BJ (cell line): Measurements from ENCODE around the gene RNF212. TPM values are rescaled to one million over a fixed set of nuclear protein-coding genes. Genes with fewer than 3 reads are reported as not detected.

Experiments
- CTCF ChIA-PET: fragments of 350-600 bp; formaldehyde crosslinking; extraction: SDS; loops from one replicate; lab custom pipeline; 2021; ENCODE audit warnings: antibody characterized with exemption, inconsistent platforms; lab: Yijun Ruan, JAX
- POLR2A ChIA-PET: fragments of 300-600 bp; sonication (Branson Sonifier 250); formaldehyde crosslinking; extraction: SDS; loops from one replicate; lab custom pipeline; 2021; ENCODE audit warnings: antibody characterized with exemption; lab: Charles Lee
- DNase-seq: peaks from one replicate; pipeline ENCODE4 v3.0.0-alpha.2; 2011; ENCODE audit warnings: low read depth
- H3K27me3 ChIP-seq: 2 replicates; pipeline ENCODE4 v1.6.0; 2011; ENCODE audit warnings: low read length; ENCODE audit not compliant: control insufficient read depth, insufficient read depth
- H3K36me3 ChIP-seq: 2 replicates; pipeline ENCODE4 v1.5.1; 2011; ENCODE audit warnings: low read length; ENCODE audit not compliant: control insufficient read depth, insufficient read depth
- H3K4me3 ChIP-seq: 2 replicates; pipeline ENCODE4 v1.5.1; 2011; ENCODE audit warnings: low read depth, mild to moderate bottlenecking, control low read depth, low read length
- polyA plus RNA-seq: library from polyadenylated mRNA; depleted of rRNA; stranded (reverse); fragments of >200 nt; gene quantifications from 2 replicates; pipeline ENCODE4 v1.2.3, GENCODE V29; 2011
- TF ChIP-seq, protein P1 (sequence below): IDR thresholded peaks from 2 replicates; pipeline ENCODE4 v1.5.1; 2011; ENCODE audit warnings: low read depth, mild to moderate bottlenecking, control low read depth, inconsistent platforms, low read length, moderate library complexity; ENCODE audit not compliant: insufficient read depth

RNF212 gene
- polyA plus RNA-seq, 1 experiment = 2.9 TPM

DNA sequence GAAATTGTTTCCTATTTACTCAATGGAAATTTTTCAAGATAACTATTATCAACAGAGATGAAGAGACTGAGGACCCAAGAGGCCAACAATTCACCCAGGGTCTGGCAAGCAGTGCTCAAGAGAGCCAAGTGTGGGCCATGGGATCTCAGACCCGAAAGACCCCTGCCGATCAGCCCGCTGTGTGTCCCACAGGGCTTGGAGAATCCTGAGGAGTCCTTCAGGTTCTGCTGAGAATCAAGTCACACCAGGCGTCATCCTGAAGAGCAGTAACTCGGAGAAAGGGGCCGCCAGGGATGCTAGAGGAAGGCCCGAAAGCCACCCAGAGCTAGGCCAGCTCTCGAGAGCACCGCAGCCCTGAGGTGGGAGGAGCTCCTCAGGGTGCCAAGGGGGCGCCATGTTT, 53.2 kb downstream of the RNF212 start:
- no peak overlapping the region for H3K4me3 ChIP-seq
- no peaks in the 10 kb centered on the region for H3K36me3 ChIP-seq
- ChIA-PET POLR2A (no interaction called here), CTCF (interaction anchor here (1.0 kb wide), 1 partner anchor 13 kb away, joined by 3 read pairs; no protein-coding TSS in a partner anchor)
- TF ChIP-seq, protein P1, sequence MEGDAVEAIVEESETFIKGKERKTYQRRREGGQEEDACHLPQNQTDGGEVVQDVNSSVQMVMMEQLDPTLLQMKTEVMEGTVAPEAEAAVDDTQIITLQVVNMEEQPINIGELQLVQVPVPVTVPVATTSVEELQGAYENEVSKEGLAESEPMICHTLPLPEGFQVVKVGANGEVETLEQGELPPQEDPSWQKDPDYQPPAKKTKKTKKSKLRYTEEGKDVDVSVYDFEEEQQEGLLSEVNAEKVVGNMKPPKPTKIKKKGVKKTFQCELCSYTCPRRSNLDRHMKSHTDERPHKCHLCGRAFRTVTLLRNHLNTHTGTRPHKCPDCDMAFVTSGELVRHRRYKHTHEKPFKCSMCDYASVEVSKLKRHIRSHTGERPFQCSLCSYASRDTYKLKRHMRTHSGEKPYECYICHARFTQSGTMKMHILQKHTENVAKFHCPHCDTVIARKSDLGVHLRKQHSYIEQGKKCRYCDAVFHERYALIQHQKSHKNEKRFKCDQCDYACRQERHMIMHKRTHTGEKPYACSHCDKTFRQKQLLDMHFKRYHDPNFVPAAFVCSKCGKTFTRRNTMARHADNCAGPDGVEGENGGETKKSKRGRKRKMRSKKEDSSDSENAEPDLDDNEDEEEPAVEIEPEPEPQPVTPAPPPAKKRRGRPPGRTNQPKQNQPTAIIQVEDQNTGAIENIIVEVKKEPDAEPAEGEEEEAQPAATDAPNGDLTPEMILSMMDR = no peak
- H3K27me3 ChIP-seq = peaks cover 17% of the 10 kb centered on the region
- DNase-seq = no peak

- TF ChIP-seq, protein P1 = no peak
- H3K4me3 ChIP-seq = no peak overlapping the region
- DNase-seq = no peak
- CTCF ChIA-PET = interaction anchor here (1.0 kb wide), 1 partner anchor 15 kb away, joined by 3 read pairs; no protein-coding TSS in a partner anchor
- no peaks in the 10 kb centered on the region for H3K36me3 ChIP-seq
- peaks cover 19% of the 10 kb centered on the region for H3K27me3 ChIP-seq
- POLR2A ChIA-PET = no interaction called here
Observed at GRCh38 chr4:1058997-1059665, 54.2 kb downstream of the RNF212 start.

DNA sequence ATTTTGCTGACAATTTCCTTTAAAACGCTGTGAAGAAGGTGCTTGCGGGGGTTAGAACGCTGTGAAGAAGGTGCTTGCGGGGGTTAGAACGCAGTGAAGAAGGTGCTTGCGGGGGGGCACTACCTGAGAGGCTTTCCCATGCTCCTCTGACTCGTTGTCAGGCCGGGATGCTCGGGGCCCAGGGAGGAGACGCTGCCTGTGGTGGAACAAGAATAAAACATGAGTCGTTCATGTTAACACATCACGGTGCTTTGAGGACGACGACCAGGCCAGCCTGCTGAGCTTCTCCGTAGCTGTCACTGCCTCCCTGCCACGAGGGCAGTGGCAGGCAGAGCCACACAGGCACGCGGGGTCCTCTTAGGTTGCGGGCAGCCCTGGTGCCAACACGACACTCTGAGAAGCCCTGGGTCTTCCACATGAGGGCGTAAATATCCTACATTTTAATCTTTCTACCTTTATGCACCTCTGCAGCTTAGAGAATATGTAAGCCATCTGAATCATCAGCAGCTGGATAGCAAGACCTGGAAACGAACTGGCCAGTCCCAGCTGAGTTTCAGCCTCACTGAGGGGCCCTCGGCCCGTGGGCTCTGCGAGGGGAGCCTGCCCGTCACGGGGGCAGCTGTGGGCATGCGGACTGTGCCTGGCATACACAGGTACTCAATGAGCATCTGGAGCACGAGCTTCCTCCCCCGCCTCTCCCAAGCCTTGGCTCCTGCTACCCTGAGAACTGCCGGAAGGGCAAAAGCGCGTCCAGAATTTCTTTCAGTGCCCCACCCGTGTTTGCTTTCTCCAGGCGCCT, 55.0 kb downstream of the RNF212 start:
- DNase-seq = no peak
- H3K4me3 ChIP-seq = no peak overlapping the region
- POLR2A ChIA-PET = no interaction called here
- H3K27me3 ChIP-seq = peaks cover 23% of the 10 kb centered on the region
- TF ChIP-seq, protein P1 = no peak
- CTCF ChIA-PET = interaction anchor here (1.0 kb wide), 1 partner anchor 16 kb away, joined by 3 read pairs; no protein-coding TSS in a partner anchor
- no peaks in the 10 kb centered on the region for H3K36me3 ChIP-seq

DNA sequence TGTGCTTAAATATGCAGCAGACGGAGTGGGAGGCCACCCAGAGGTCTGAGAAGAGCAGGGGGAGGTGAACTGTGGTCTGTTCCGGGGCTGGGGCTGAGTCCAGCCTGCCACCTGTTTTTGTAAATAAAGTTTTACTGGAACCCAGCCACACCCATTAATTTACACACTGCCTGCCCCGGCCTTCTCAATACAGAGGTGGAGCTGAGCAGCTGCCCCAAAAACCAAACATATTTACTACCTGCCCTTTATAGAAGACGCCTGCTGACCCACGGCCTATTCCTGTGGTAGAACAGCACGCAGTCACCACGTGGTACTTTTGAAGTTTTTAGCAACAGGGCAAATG, 56.0 kb downstream of the RNF212 start:
- Histone ChIP-seq H3K36me3 (no peaks in the 10 kb centered on the region), H3K27me3 (peaks cover 22% of the 10 kb centered on the region), H3K4me3 (no peak overlapping the region)
- TF ChIP-seq, protein P1 = no peak
- DNase-seq = no peak
- POLR2A ChIA-PET = no interaction called here
- CTCF ChIA-PET = interaction anchor here (1.0 kb wide), 1 partner anchor 16 kb away, joined by 3 read pairs; no protein-coding TSS in a partner anchor
